Spleen (tissue), 11 donors: ENCODE measurements around the gene KCTD5. TPM values are rescaled to one million over a fixed set of nuclear protein-coding genes. Genes with fewer than 3 reads are reported as not detected.
A peak's percentile ranks its signal among the peaks of the same experiment; 100 is the strongest.

Experiments used
- DNase-seq: peaks from one replicate; pipeline ENCODE4 v3.0.0-alpha.2; 2020
- H3K27ac ChIP-seq, 8 donors: fragments of 200-600 bp; sonication (generic) in 7 of 8; 1 replicate in 4 of 8; 2 replicates in 4 of 8; pipeline versions ENCODE4 v1.5.0 to v1.8.0; 2016 to 2021; ENCODE audit warnings: inconsistent platforms in 4 of 8, mild to moderate bottlenecking in 4 of 8, moderate library complexity in 1 of 8
- H3K27me3 ChIP-seq, 7 donors: fragments of 200-600 bp; sonication (generic) in 6 of 7; replicated peaks in 1 of 7; 1 replicate in 4 of 7; 2 replicates in 3 of 7; pipeline versions ENCODE4 v1.5.0 to v1.8.0; 2016 to 2021; ENCODE audit warnings: inconsistent platforms in 3 of 7, mild to moderate bottlenecking in 1 of 7
- H3K36me3 ChIP-seq, 6 donors: fragments of 200-600 bp; sonication (generic) in 5 of 6; 1 replicate in 4 of 6; 2 replicates in 2 of 6; pipeline versions ENCODE4 v1.5.0 to v1.8.0; 2016 to 2021; ENCODE audit warnings: inconsistent platforms in 2 of 6
- H3K4me1 ChIP-seq, 6 donors: fragments of 200-600 bp; sonication (generic) in 5 of 6; 1 replicate in 3 of 6; 2 replicates in 3 of 6; pipeline versions ENCODE4 v1.5.0 to v1.8.0; 2016 to 2021; ENCODE audit warnings: inconsistent platforms in 3 of 6
- H3K4me3 ChIP-seq, 8 donors: fragments of 200-600 bp; sonication (generic) in 7 of 8; 1 replicate in 4 of 8; 2 replicates in 4 of 8; pipeline versions ENCODE4 v1.5.0 to v1.8.0; 2016 to 2021; ENCODE audit warnings: inconsistent platforms in 4 of 8, mild to moderate bottlenecking in 4 of 8, moderate library complexity in 2 of 8
- H3K9me3 ChIP-seq, 8 donors: fragments of 200-600 bp; sonication (generic) in 7 of 8; 1 replicate in 4 of 8; 2 replicates in 4 of 8; pipeline versions ENCODE4 v1.5.0 to v1.8.0; 2016 to 2021; ENCODE audit warnings: inconsistent platforms in 4 of 8
- CTCF ChIP-seq, 11 experiments: fragments of 200-600 bp in 7 of 11; fragments of 450-650 bp in 4 of 11; sonication (generic) in 4 of 11; IDR thresholded peaks in 8 of 11; conservative IDR thresholded peaks in 3 of 11; 1 replicate in 7 of 11; 2 replicates in 4 of 11; pipeline versions ENCODE4 v1.4.0 to v1.8.0; 2016 to 2021; ENCODE audit warnings: antibody characterized with exemption in 11 of 11, inconsistent platforms in 4 of 11, mild to moderate bottlenecking in 1 of 11
- POLR2A ChIP-seq, 3 donors: fragments of 450-650 bp; IDR thresholded peaks; one replicate each; pipeline ENCODE4 v1.5.1; 2017; ENCODE audit warnings: antibody characterized with exemption in 3 of 3, mild to moderate bottlenecking in 1 of 3
- POLR2AphosphoS5 ChIP-seq, 3 donors: sonication (generic); formaldehyde crosslinking; IDR thresholded peaks; one replicate each; pipeline ENCODE4 v1.5.1; 2017; ENCODE audit warnings: antibody characterized with exemption in 3 of 3
- WGBS, 5 donors: extraction: QIAGEN DNeasy Blood & Tissue Kit in 3 of 5; methylation state at CpG; one replicate each; pipeline versions ENCODE4 v1.1.5 to v1.1.7; 2013 to 2018; 5-methylcytosine and 5-hydroxymethylcytosine counted together
- intact Hi-C: fragments of 100-400 bp; cut with DNase I; formaldehyde crosslinking; loops from one replicate; pipeline ENCODE4 v1.15.0; 2023; ENCODE audit warnings: low total_unique reads
- polyA plus RNA-seq, 3 donors: library from polyadenylated mRNA; stranded (reverse); fragments of 200-250 nt; gene quantifications; one replicate each; pipeline ENCODE4 v1.2.1, GENCODE V29; 2013
- total RNA-seq, 7 donors: library from RNA; depleted of rRNA in 3 of 7; stranded (reverse); fragments of >200 nt in 3 of 7; fragmentation: NEBNext Ultra II Directional in 4 of 7; extraction: Animal tissue kit (Norgen Biotek cat#: 25700) in 4 of 7; gene quantifications; one replicate each; pipeline versions ENCODE4 v1.1.0 to v1.2.1, GENCODE V29; 2016 to 2021
- donor health status: healthy with polysubstance abuse.
- donor health status: DM: no; HTN: no; CAD: no; lungs with moderate emphysema.
- donor health status: DM: no; HTN: no; CAD: no.
- donor health status: Bipolar disorder and iron deficiency.
- donor health status: healthy.
- donor health status: DM: no; HTN: no; CAD: no.
- donor health status: DM: yes; HTN: yes; CAD: no.

Gene KCTD5
- total and polyA plus RNA-seq, 10 donors, result 13.1 to 32.1 (median 26.5) TPM

- Histone ChIP-seq H3K9me3 (no peaks in the 10 kb centered on the region), H3K27ac (no peak overlapping the region), H3K4me1 (no peaks in the 10 kb centered on the region), H3K36me3 (no peaks in the 10 kb centered on the region), H3K4me3 (no peak overlapping the region), H3K27me3 (peaks cover 0 to 6% (median 0%) of the 10 kb centered on the region in 7 donors)
- 88 to 93% (median 90%) methylated on average over 16 to 19 of the region's 19 CpGs for WGBS, 5 donors
- no peak for TF ChIP-seq POLR2A (IDR thresholded peaks at IDR 0.05)
- no peak for TF ChIP-seq CTCF (IDR thresholded peaks at IDR 0.05 in 8 of 11, conservative IDR thresholded peaks at IDR 0.05 in 3 of 11)
- intact Hi-C loops, result no loop called here
- DNase-seq, result peak; percentile 57
Measured at GRCh38 chr16:2743007-2743810, 60.9 kb downstream of the KCTD5 start.

GRCh38 chr16:2744711-2745110, 62.4 kb downstream of the KCTD5 start:
- DNase-seq, result peak; percentile 52
- intact Hi-C loops, result no loop called here

GRCh38 chr16:2745116-2745890, 63.0 kb downstream of the KCTD5 start:
- H3K27me3 ChIP-seq, result no peaks in the 10 kb centered on the region
- peak; percentile 57 for DNase-seq
- intact Hi-C loops, result no loop called here
- H3K4me3 ChIP-seq, result no peak overlapping the region
- no peaks in the 10 kb centered on the region for H3K4me1 ChIP-seq
- no peaks in the 10 kb centered on the region for H3K9me3 ChIP-seq
- 70 to 86% (median 78%) methylated on average over 11 to 15 of the region's 15 CpGs for WGBS, 5 donors
- no peak for TF ChIP-seq CTCF (IDR thresholded peaks at IDR 0.05 in 8 of 11, conservative IDR thresholded peaks at IDR 0.05 in 3 of 11)
- TF ChIP-seq POLR2A (IDR thresholded peaks at IDR 0.05), result no peak
- no peak for TF ChIP-seq POLR2AphosphoS5 (IDR thresholded peaks at IDR 0.05)
- no peak overlapping the region for H3K27ac ChIP-seq
- no peaks in the 10 kb centered on the region for H3K36me3 ChIP-seq

More at GRCh38 chr16:2744711-2745110, 62.4 kb downstream of the KCTD5 start:
- Histone ChIP-seq H3K4me3 (no peak overlapping the region), H3K9me3 (no peaks in the 10 kb centered on the region), H3K4me1 (no peaks in the 10 kb centered on the region), H3K27me3 (peaks cover 0 to 1% (median 0%) of the 10 kb centered on the region in 7 donors), H3K27ac (no peak overlapping the region), H3K36me3 (no peaks in the 10 kb centered on the region)
- 91 to 97% (median 93%) methylated on average over 4 to 6 of the region's 6 CpGs for WGBS, 5 donors
- no peak for TF ChIP-seq CTCF (IDR thresholded peaks at IDR 0.05 in 8 of 11, conservative IDR thresholded peaks at IDR 0.05 in 3 of 11)
- TF ChIP-seq POLR2A (IDR thresholded peaks at IDR 0.05), result no peak
- TF ChIP-seq POLR2AphosphoS5 (IDR thresholded peaks at IDR 0.05), result no peak

- peaks cover 0 to 4% (median 1%) of the 10 kb centered on the region in 6 donors for H3K4me1 ChIP-seq
- H3K36me3 ChIP-seq, result no peaks in the 10 kb centered on the region
- no peaks in the 10 kb centered on the region for H3K27me3 ChIP-seq
- no peaks in the 10 kb centered on the region for H3K9me3 ChIP-seq
- TF ChIP-seq POLR2AphosphoS5 (IDR thresholded peaks at IDR 0.05) (no peak), POLR2A (IDR thresholded peaks at IDR 0.05) (no peak), CTCF (IDR thresholded peaks at IDR 0.05 in 8 of 11, conservative IDR thresholded peaks at IDR 0.05 in 3 of 11) (no peak)
- peak; percentile 54 for DNase-seq
- intact Hi-C loops, result no loop called here
- no peak overlapping the region for H3K27ac ChIP-seq
- H3K4me3 ChIP-seq, result no peak overlapping the region
- 78 to 93% (median 88%) methylated on average over 8 to 9 of the region's 9 CpGs for WGBS, 5 donors
Measured at GRCh38 chr16:2745961-2746360, 63.6 kb downstream of the KCTD5 start.
